Erythroblast (primary cell): Measurements from ENCODE around the gene USP2.

Experiments used
- DNase-seq, 2 experiments: peaks; one replicate each; lab custom pipeline; 2025; lab: John Stamatoyannopoulos, UW
- GATA1 ChIP-seq: IDR thresholded peaks from 2 replicates; pipeline ENCODE4 v1.6.1; 2011; ENCODE audit warnings: low read depth, mild to moderate bottlenecking, control low read depth, low read length, moderate library complexity
- POLR2A ChIP-seq: IDR thresholded peaks from 2 replicates; pipeline ENCODE4 v1.6.1; 2011; ENCODE audit warnings: mild to moderate bottlenecking, low read length

USP2 gene

GRCh38 chr11:119307219-119307618 lies 74.3 kb downstream of the USP2 start:
- DNase-seq: no peak
- no peak for TF ChIP-seq POLR2A
- no peak for TF ChIP-seq GATA1

GRCh38 chr11:119306373-119306890 lies 75.1 kb downstream of the USP2 start:
- TF ChIP-seq POLR2A (no peak), GATA1 (no peak)
- DNase-seq: no peak

- TF ChIP-seq GATA1 (no peak), POLR2A (no peak)
- DNase-seq: no peak
Measured at GRCh38 chr11:119305556-119306372, 75.7 kb downstream of the USP2 start.
